Ovary (tissue), 3 donors: ENCODE data around the gene CPSF4.

Experiments
- CTCF ChIP-seq, 3 donors: fragments of 450-650 bp in 2 of 3; fragments of 200-600 bp in 1 of 3; IDR thresholded peaks; one replicate each; pipeline versions ENCODE4 v1.5.1 to v1.8.0; 2016 to 2022; ENCODE audit warnings: antibody characterized with exemption in 3 of 3, mild to moderate bottlenecking in 1 of 3
- POLR2A ChIP-seq: fragments of 450-650 bp; IDR thresholded peaks from one replicate; pipeline ENCODE4 v1.6.1; 2017; ENCODE audit warnings: antibody characterized with exemption, mild to moderate bottlenecking, moderate library complexity
- donor health status: DM: no; HTN: no; CAD: no.

- TF ChIP-seq CTCF (IDR thresholded peaks at IDR 0.05) = no peak
- TF ChIP-seq POLR2A = no peak
Observed at GRCh38 chr7:99447943-99448342, 9.2 kb downstream of the CPSF4 start.
